H9 (cell line): ENCODE measurements around the gene MAJIN. TPM values are rescaled to one million over a fixed set of nuclear protein-coding genes. Genes with fewer than 3 reads are reported as not detected.

Experiments
- DNase-seq: peaks from one replicate; pipeline ENCODE4 v3.0.0-alpha.2; 2017
- H2AFZ ChIP-seq: one replicate; pipeline ENCODE4 v1.6.1; 2013; ENCODE audit warnings: mild to moderate bottlenecking, low read length, control low read depth, moderate library complexity
- H2AK5ac ChIP-seq: 2 replicates; pipeline ENCODE4 v1.6.1; 2013; ENCODE audit warnings: low read length, control low read depth, mixed read lengths; ENCODE audit not compliant: insufficient read length
- H2BK120ac ChIP-seq: one replicate; pipeline ENCODE4 v1.6.1; 2013; ENCODE audit warnings: low read depth, mild to moderate bottlenecking, low read length, control low read depth, inconsistent platforms; ENCODE audit not compliant: poor library complexity, severe bottlenecking
- H2BK12ac ChIP-seq: 2 replicates; pipeline ENCODE4 v1.6.1; 2013; ENCODE audit warnings: low read length, control low read depth, mixed read lengths, low read depth; ENCODE audit not compliant: insufficient read length
- H2BK15ac ChIP-seq: 2 replicates; pipeline ENCODE4 v1.6.1; 2013; ENCODE audit warnings: low read depth, low read length, control low read depth
- H2BK20ac ChIP-seq: one replicate; pipeline ENCODE4 v1.6.1; 2013; ENCODE audit warnings: low read depth, mild to moderate bottlenecking, low read length, control low read depth, inconsistent platforms; ENCODE audit not compliant: poor library complexity, severe bottlenecking
- H2BK5ac ChIP-seq: 2 replicates; pipeline ENCODE4 v1.6.1; 2013; ENCODE audit warnings: low read length, control low read depth, mixed read lengths; ENCODE audit not compliant: insufficient read length
- H3K14ac ChIP-seq: 2 replicates; pipeline ENCODE4 v1.6.1; 2013; ENCODE audit warnings: low read length, control low read depth; ENCODE audit not compliant: insufficient read depth
- H3K18ac ChIP-seq: 2 replicates; pipeline ENCODE4 v1.6.1; 2013; ENCODE audit warnings: low read depth, mild to moderate bottlenecking, mixed read lengths, low read length, control low read depth; ENCODE audit not compliant: insufficient read length
- H3K23ac ChIP-seq: 2 replicates; pipeline ENCODE4 v1.6.1; 2013; ENCODE audit warnings: low read length, control low read depth, mixed read lengths, low read depth; ENCODE audit not compliant: insufficient read length
- H3K23me2 ChIP-seq: 2 replicates; pipeline ENCODE4 v1.6.1; 2013; ENCODE audit warnings: low read depth, mild to moderate bottlenecking, mixed read lengths, low read length, control low read depth; ENCODE audit not compliant: insufficient read length, poor library complexity, severe bottlenecking
- H3K27ac ChIP-seq: 2 replicates; pipeline ENCODE4 v1.5.1; 2013; ENCODE audit warnings: low read length, control low read depth, mixed read lengths, low read depth; ENCODE audit not compliant: insufficient read length
- H3K27me3 ChIP-seq: 2 replicates; pipeline ENCODE4 v1.6.1; 2013; ENCODE audit warnings: low read length, control low read depth, inconsistent platforms; ENCODE audit not compliant: insufficient read depth
- H3K4ac ChIP-seq: 2 replicates; pipeline ENCODE4 v1.6.1; 2013; ENCODE audit warnings: low read depth, mild to moderate bottlenecking, control low read depth, inconsistent platforms, low read length, moderate library complexity
- H3K4me1 ChIP-seq: 2 replicates; pipeline ENCODE4 v1.6.1; 2013; ENCODE audit warnings: low read length, control low read depth, inconsistent platforms; ENCODE audit not compliant: insufficient read depth
- H3K4me2 ChIP-seq: 2 replicates; pipeline ENCODE4 v1.6.1; 2013; ENCODE audit warnings: low read length, control low read depth, mixed read lengths; ENCODE audit not compliant: insufficient read length, insufficient read depth
- H3K56ac ChIP-seq: 2 replicates; pipeline ENCODE4 v1.6.1; 2013; ENCODE audit warnings: low read depth, mild to moderate bottlenecking, mixed read lengths, low read length, control low read depth; ENCODE audit not compliant: insufficient read length
- H3K79me1 ChIP-seq: 2 replicates; pipeline ENCODE4 v1.6.1; 2013; ENCODE audit warnings: low read depth, mild to moderate bottlenecking, moderate library complexity, low read length, control low read depth, inconsistent platforms; ENCODE audit not compliant: insufficient read depth, poor library complexity, severe bottlenecking
- H3K79me2 ChIP-seq: 2 replicates; pipeline ENCODE4 v1.6.1; 2013; ENCODE audit warnings: low read length, control low read depth, inconsistent platforms; ENCODE audit not compliant: insufficient read depth
- H3K9ac ChIP-seq: 2 replicates; pipeline ENCODE4 v1.6.1; 2013; ENCODE audit warnings: low read length, control low read depth, mixed read lengths; ENCODE audit not compliant: insufficient read length; ENCODE audit errors: extremely low read depth
- H3K9me3 ChIP-seq: one replicate; pipeline ENCODE4 v1.6.1; 2013; ENCODE audit warnings: low read depth, low read length, inconsistent platforms; ENCODE audit not compliant: control insufficient read depth
- H3T11ph ChIP-seq: one replicate; pipeline ENCODE4 v1.6.1; 2013; ENCODE audit warnings: mild to moderate bottlenecking, low read length, control low read depth, inconsistent platforms
- H4K20me1 ChIP-seq: one replicate; pipeline ENCODE4 v1.6.1; 2013; ENCODE audit not compliant: control insufficient read depth, insufficient read length, insufficient read depth
- H4K5ac ChIP-seq: 2 replicates; pipeline ENCODE4 v1.6.1; 2013; ENCODE audit warnings: low read depth, mild to moderate bottlenecking, mixed read lengths, low read length, control low read depth; ENCODE audit not compliant: insufficient read length
- H4K8ac ChIP-seq: replicated peaks from 2 replicates; pipeline ENCODE4 v1.6.1; 2013; ENCODE audit warnings: low read length, control low read depth, mixed read lengths, low read depth; ENCODE audit not compliant: insufficient read length
- H4K91ac ChIP-seq: 2 replicates; pipeline ENCODE4 v1.6.1; 2013; ENCODE audit warnings: low read depth, mild to moderate bottlenecking, moderate library complexity, mixed read lengths, low read length, control low read depth; ENCODE audit not compliant: insufficient read length
- H3K27ac Mint-ChIP-seq, 3 experiments: 2 replicates in 2 of 3; 3 replicates in 1 of 3; pipeline ENCODE4 v1.8.0; 2020 to 2021; ENCODE audit warnings: mixed read lengths in 3 of 3, mild to moderate bottlenecking in 1 of 3, moderate library complexity in 1 of 3
- H3K27me3 Mint-ChIP-seq: 2 replicates; pipeline ENCODE4 v1.8.0; 2021; ENCODE audit warnings: low read depth, mild to moderate bottlenecking, moderate library complexity, mixed read lengths
- H3K36me3 Mint-ChIP-seq, 3 experiments: 2 replicates in 2 of 3; 3 replicates in 1 of 3; pipeline ENCODE4 v1.8.0; 2020 to 2021; ENCODE audit warnings: low read depth in 3 of 3, mixed read lengths in 3 of 3; ENCODE audit not compliant: insufficient read depth in 1 of 3
- H3K4me1 Mint-ChIP-seq, 2 experiments: 2 replicates each; pipeline ENCODE4 v1.8.0; 2020; ENCODE audit warnings: mixed read lengths in 2 of 2
- H3K4me3 Mint-ChIP-seq, 2 experiments: 2 replicates in 1 of 2; 3 replicates in 1 of 2; pipeline ENCODE4 v1.8.0; 2020 to 2021; ENCODE audit warnings: mild to moderate bottlenecking in 2 of 2, mixed read lengths in 2 of 2, moderate library complexity in 1 of 2
- H3K9me3 Mint-ChIP-seq, 2 experiments: 2 replicates in 1 of 2; 3 replicates in 1 of 2; pipeline ENCODE4 v1.8.0; 2020; ENCODE audit warnings: mild to moderate bottlenecking in 2 of 2, mixed read lengths in 2 of 2, moderate library complexity in 1 of 2
- CTCF ChIP-seq: fragments of 200-600 bp; sonication (generic); conservative IDR thresholded peaks from 3 replicates; pipeline ENCODE4 v1.8.0; 2021; ENCODE audit warnings: antibody characterized with exemption, mild to moderate bottlenecking
- WGBS: extraction: QIAGEN DNeasy Blood & Tissue Kit; methylation state at CpG from one replicate; pipeline ENCODE4 v1.1.7; 2013; ENCODE audit warnings: missing lambda C conversion rate, low lambda C conversion rate, mixed read lengths; ENCODE audit not compliant: insufficient read length; ENCODE audit errors: extremely low coverage; 5-methylcytosine and 5-hydroxymethylcytosine counted together
- total RNA-seq: library from RNA; stranded (reverse); gene quantifications from 2 replicates; pipeline ENCODE4 v1.2.1, GENCODE V29; 2021

The MAJIN gene
- total RNA-seq, 1 experiment from 2014 or later: not detected

GRCh38 chr11:64925536-64926436 lies 46.1 kb downstream of the MAJIN start:
- H2BK20ac ChIP-seq: no peak overlapping the region

More at GRCh38 chr11:64925536-64926436, 46.1 kb downstream of the MAJIN start:
- H3T11ph ChIP-seq: no peak overlapping the region
- no CpG with 5 or more reads among the region's 24 CpGs for WGBS
- H4K20me1 ChIP-seq: no peaks in the 10 kb centered on the region
- H3K9ac ChIP-seq: no peak overlapping the region
- Mint-ChIP-seq H3K36me3 (no peaks in the 10 kb centered on the region), H3K27me3 (peaks cover 7% of the 10 kb centered on the region), H3K9me3 (no peaks in the 10 kb centered on the region), H3K4me3 (peak overlapping the region; percentile 79 to 93), H3K27ac (no peak overlapping the region), H3K4me1 (peaks cover 8 to 16% of the 10 kb centered on the region in 2 experiments)
- H3K4me2 ChIP-seq: peak overlapping the region; percentile 61
- no peaks in the 10 kb centered on the region for H3K9me3 ChIP-seq
- no peak overlapping the region for H4K91ac ChIP-seq
- H3K14ac ChIP-seq: no peak overlapping the region
- H4K8ac ChIP-seq: no peak overlapping the region
- peaks cover 7% of the 10 kb centered on the region for H3K23me2 ChIP-seq
- no peak overlapping the region for H2BK120ac ChIP-seq
- H2AK5ac ChIP-seq: no peak overlapping the region
- no peaks in the 10 kb centered on the region for H3K27me3 ChIP-seq
- H3K4ac ChIP-seq: no peak overlapping the region
- no peak for TF ChIP-seq CTCF
- no peaks in the 10 kb centered on the region for H3K4me1 ChIP-seq
- no peak for DNase-seq
- no peak overlapping the region for H2BK12ac ChIP-seq
- H3K23ac ChIP-seq: no peak overlapping the region
- H2AFZ ChIP-seq: no peak overlapping the region
- no peaks in the 10 kb centered on the region for H3K79me1 ChIP-seq
- H3K56ac ChIP-seq: no peak overlapping the region
- H3K79me2 ChIP-seq: no peaks in the 10 kb centered on the region
- H3K18ac ChIP-seq: no peak overlapping the region
- H2BK15ac ChIP-seq: no peak overlapping the region
- no peak overlapping the region for H3K27ac ChIP-seq
- H4K5ac ChIP-seq: no peak overlapping the region
- H2BK5ac ChIP-seq: no peak overlapping the region
